HG03460 (cell line): ENCODE data around the gene SLC39A11.

Experiments
- ATAC-seq: cut with Tn5 transposase; IDR thresholded peaks from one replicate; pipeline ENCODE4 v1.9.1; 2021; ENCODE audit not compliant: unreplicated experiment

The SLC39A11 gene

GRCh38 chr17:72702136-72702735 lies 390.3 kb downstream of the SLC39A11 start:
- no peak for ATAC-seq

- ATAC-seq: no peak
These were observed 392.3 kb downstream of the SLC39A11 start for GRCh38 chr17:72700226-72700625.

GRCh38 chr17:72699545-72699944 lies 392.9 kb downstream of the SLC39A11 start:
- no peak for ATAC-seq

GRCh38 chr17:72697602-72698146 lies 394.8 kb downstream of the SLC39A11 start:
- no peak for ATAC-seq

GRCh38 chr17:72696721-72697120 lies 395.8 kb downstream of the SLC39A11 start:
- ATAC-seq: no peak

GRCh38 chr17:72696156-72696555 lies 396.3 kb downstream of the SLC39A11 start:
- no peak for ATAC-seq

GRCh38 chr17:72693956-72694355 lies 398.5 kb downstream of the SLC39A11 start:
- no peak for ATAC-seq

- ATAC-seq: no peak
These were observed 399.2 kb downstream of the SLC39A11 start for GRCh38 chr17:72693151-72693878.

- no peak for ATAC-seq
These were observed 399.8 kb downstream of the SLC39A11 start for GRCh38 chr17:72692676-72693075.

GRCh38 chr17:72691586-72691985 lies 400.9 kb downstream of the SLC39A11 start:
- no peak for ATAC-seq

GRCh38 chr17:72691017-72691416 lies 401.5 kb downstream of the SLC39A11 start:
- ATAC-seq: no peak

- ATAC-seq: no peak
These were observed 404.6 kb downstream of the SLC39A11 start for GRCh38 chr17:72687886-72688285.

GRCh38 chr17:72684405-72685020 lies 408.0 kb downstream of the SLC39A11 start:
- ATAC-seq: no peak

GRCh38 chr17:72683506-72684404 lies 408.7 kb downstream of the SLC39A11 start:
- ATAC-seq: no peak

- no peak for ATAC-seq
These were observed 409.9 kb downstream of the SLC39A11 start for GRCh38 chr17:72682605-72683004.

GRCh38 chr17:72681844-72682243 lies 410.6 kb downstream of the SLC39A11 start:
- ATAC-seq: no peak

- ATAC-seq: no peak
These were observed 414.6 kb downstream of the SLC39A11 start for GRCh38 chr17:72677714-72678390.

- ATAC-seq: no peak
These were observed 415.4 kb downstream of the SLC39A11 start for GRCh38 chr17:72677108-72677507.

GRCh38 chr17:72672729-72673128 lies 419.8 kb downstream of the SLC39A11 start:
- ATAC-seq: no peak

GRCh38 chr17:72671016-72671415 lies 421.5 kb downstream of the SLC39A11 start:
- no peak for ATAC-seq
